ENCODE measurements around the gene TOP1. TPM values are rescaled to one million over a fixed set of nuclear protein-coding genes. Genes with fewer than 3 reads are reported as not detected.

The TOP1 gene
- total RNA-seq, 4 donors from 2014 or later, result 23.1 to 49.9 (median 31.6) TPM

DNA sequence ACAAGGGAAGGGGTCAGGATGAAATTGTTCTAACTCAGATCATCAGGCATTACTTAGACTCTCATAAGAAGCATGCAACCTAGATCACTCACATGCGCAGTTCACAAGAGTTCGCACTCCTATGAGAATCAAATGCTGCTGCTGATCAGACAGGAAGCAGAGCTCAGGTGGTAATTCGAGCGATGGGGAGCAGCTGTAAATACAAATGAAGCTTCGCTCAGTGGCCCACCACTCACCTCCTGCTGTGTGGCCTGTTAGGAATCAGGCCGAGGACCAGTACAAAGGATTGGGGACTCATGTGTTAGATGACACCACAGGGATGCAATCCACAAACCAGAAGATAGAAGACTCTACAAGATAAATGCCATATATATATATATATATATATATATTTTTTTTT is 31.5 kb upstream of the TOP1 start:
- H3K4me1 ChIP-seq, result peaks cover 0 to 1% (median under 1%) of the 10 kb centered on the region in 3 donors
- H3K4me3 ChIP-seq, result no peak overlapping the region
- H3K27me3 ChIP-seq, result no peaks in the 10 kb centered on the region
- H3K9me3 ChIP-seq, result no peaks in the 10 kb centered on the region
- WGBS, 2 donors, result 94% methylated on average over 6 of the region's 6 CpGs
- no peak for DNase-seq
- intact Hi-C loops (cut with DNase I), result no loop called here
- H3K27ac ChIP-seq, result no peak overlapping the region
- H3K36me3 ChIP-seq, result no peaks in the 10 kb centered on the region
- no peak for TF ChIP-seq POLR2A (IDR thresholded peaks at IDR 0.05)
- TF ChIP-seq, protein P1, sequence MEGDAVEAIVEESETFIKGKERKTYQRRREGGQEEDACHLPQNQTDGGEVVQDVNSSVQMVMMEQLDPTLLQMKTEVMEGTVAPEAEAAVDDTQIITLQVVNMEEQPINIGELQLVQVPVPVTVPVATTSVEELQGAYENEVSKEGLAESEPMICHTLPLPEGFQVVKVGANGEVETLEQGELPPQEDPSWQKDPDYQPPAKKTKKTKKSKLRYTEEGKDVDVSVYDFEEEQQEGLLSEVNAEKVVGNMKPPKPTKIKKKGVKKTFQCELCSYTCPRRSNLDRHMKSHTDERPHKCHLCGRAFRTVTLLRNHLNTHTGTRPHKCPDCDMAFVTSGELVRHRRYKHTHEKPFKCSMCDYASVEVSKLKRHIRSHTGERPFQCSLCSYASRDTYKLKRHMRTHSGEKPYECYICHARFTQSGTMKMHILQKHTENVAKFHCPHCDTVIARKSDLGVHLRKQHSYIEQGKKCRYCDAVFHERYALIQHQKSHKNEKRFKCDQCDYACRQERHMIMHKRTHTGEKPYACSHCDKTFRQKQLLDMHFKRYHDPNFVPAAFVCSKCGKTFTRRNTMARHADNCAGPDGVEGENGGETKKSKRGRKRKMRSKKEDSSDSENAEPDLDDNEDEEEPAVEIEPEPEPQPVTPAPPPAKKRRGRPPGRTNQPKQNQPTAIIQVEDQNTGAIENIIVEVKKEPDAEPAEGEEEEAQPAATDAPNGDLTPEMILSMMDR (IDR thresholded peaks at IDR 0.05), result no peak

- Histone ChIP-seq H3K27ac (no peak overlapping the region), H3K4me3 (no peak overlapping the region), H3K9me3 (no peaks in the 10 kb centered on the region), H3K36me3 (no peaks in the 10 kb centered on the region), H3K27me3 (no peaks in the 10 kb centered on the region), H3K4me1 (peaks cover 26 to 28% (median 27%) of the 10 kb centered on the region in 3 donors)
- DNase-seq, result no peak
- TF ChIP-seq, protein P1 (IDR thresholded peaks at IDR 0.05), result no peak
- TF ChIP-seq POLR2A (IDR thresholded peaks at IDR 0.05), result no peak
- WGBS, 2 donors, result 82 to 94% methylated on average over 4 of the region's 4 CpGs
- intact Hi-C loops (cut with DNase I), result no loop called here
These were observed 28.8 kb upstream of the TOP1 start for GRCh38 chr20:40999841-41000240.

GRCh38 chr20:41000628-41001027 is 28.0 kb upstream of the TOP1 start:
- Histone ChIP-seq H3K36me3 (no peaks in the 10 kb centered on the region), H3K9me3 (no peaks in the 10 kb centered on the region), H3K4me1 (peaks cover 32 to 36% (median 34%) of the 10 kb centered on the region in 3 donors), H3K4me3 (no peak overlapping the region), H3K27ac (no peak overlapping the region), H3K27me3 (no peaks in the 10 kb centered on the region)
- intact Hi-C loops (cut with DNase I), result no loop called here
- TF ChIP-seq, protein P1 (IDR thresholded peaks at IDR 0.05), result no peak
- no peak for TF ChIP-seq POLR2A (IDR thresholded peaks at IDR 0.05)
- no peak for DNase-seq
- WGBS, 2 donors, result 81 to 90% methylated on average over 2 of the region's 2 CpGs

GRCh38 chr20:41001497-41001896 is 27.1 kb upstream of the TOP1 start:
- Histone ChIP-seq H3K27me3 (no peaks in the 10 kb centered on the region), H3K27ac (no peak overlapping the region), H3K4me3 (no peak overlapping the region), H3K36me3 (no peaks in the 10 kb centered on the region), H3K9me3 (no peaks in the 10 kb centered on the region), H3K4me1 (peaks cover 39 to 44% (median 41%) of the 10 kb centered on the region in 3 donors)
- DNase-seq, result no peak
- TF ChIP-seq, protein P1 (IDR thresholded peaks at IDR 0.05), result no peak
- no peak for TF ChIP-seq POLR2A (IDR thresholded peaks at IDR 0.05)
- intact Hi-C loops (cut with DNase I), result no loop called here
- 78 to 80% methylated on average over 4 of the region's 4 CpGs for WGBS, 2 donors

DNA sequence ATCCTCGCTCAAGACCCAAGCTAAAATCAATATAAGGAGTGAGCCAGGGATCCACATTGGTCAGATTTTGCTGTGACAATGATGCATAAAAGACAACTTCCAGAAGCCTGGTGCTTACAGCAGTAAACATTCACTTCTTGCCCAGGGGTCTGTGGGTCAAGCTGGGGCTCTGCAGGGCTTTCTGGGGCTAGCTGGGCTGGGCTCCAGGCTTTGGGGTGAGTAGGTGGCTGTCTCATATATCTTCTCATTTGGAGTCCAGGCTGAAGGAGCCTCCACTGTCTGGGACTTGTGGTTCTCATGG is 25.8 kb upstream of the TOP1 start:
- WGBS, 2 donors, result 85 to 100% methylated on average over 1 of the region's 1 CpG
- Histone ChIP-seq H3K27me3 (no peaks in the 10 kb centered on the region), H3K27ac (peak overlapping the region; percentile 90 to 97 (median 95)), H3K9me3 (no peaks in the 10 kb centered on the region), H3K4me3 (peak overlapping the region in 2 of 4 donors; percentile 34 to 56), H3K4me1 (peaks cover 39 to 56% (median 41%) of the 10 kb centered on the region in 3 donors), H3K36me3 (no peaks in the 10 kb centered on the region)
- TF ChIP-seq POLR2A (IDR thresholded peaks at IDR 0.05), result no peak
- TF ChIP-seq, protein P1 (IDR thresholded peaks at IDR 0.05), result no peak
- intact Hi-C loops (cut with DNase I), result no loop called here
- DNase-seq, result no peak
